GM12864 (cell line): ENCODE data around the gene GSG1L.

Experiments used
- DNase-seq: peaks from one replicate; pipeline ENCODE4 v3.0.0-alpha.2; 2011; ENCODE audit warnings: low read depth
- H3K4me3 ChIP-seq: 2 replicates; pipeline ENCODE4 v1.5.1; 2011; ENCODE audit warnings: mild to moderate bottlenecking, low read depth, low read length, control low read depth
- TF ChIP-seq, protein P1 (sequence below): IDR thresholded peaks from 2 replicates; pipeline ENCODE4 v1.5.1; 2011; ENCODE audit warnings: low read depth, mild to moderate bottlenecking, moderate library complexity, low read length, control low read depth, inconsistent platforms; ENCODE audit errors: missing control alignments

Gene GSG1L

DNA sequence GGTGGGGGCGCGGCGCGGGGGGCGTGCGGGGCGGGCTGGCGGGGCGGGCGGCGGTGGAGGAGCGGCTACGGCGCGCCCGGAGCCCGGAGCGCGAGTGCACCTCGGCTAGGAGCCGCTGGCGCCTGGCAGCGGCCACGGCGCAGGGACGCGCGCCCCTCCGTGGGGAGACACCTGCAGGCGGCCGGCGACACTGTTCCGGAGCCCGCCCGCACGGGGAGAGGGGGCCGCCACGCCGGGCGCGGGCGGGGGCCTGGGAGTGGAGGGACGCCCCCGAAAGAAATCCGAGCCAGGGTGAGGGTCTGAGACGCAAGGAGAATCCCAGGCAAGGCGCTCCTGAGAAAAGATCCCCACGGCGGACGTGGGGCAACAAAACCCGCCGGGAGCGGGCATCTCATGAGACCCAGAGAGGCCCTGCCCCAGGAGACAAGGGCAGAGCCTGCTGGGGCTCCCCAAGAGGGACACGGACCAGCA, at the start of gene GSG1L:
Gene GSG1L, minus strand, starts transcription at position 124 of the 471 bp plus-strand sequence. CDS start 290 bp downstream, outside the sequence.
- no peak for DNase-seq
- TF ChIP-seq, protein P1, sequence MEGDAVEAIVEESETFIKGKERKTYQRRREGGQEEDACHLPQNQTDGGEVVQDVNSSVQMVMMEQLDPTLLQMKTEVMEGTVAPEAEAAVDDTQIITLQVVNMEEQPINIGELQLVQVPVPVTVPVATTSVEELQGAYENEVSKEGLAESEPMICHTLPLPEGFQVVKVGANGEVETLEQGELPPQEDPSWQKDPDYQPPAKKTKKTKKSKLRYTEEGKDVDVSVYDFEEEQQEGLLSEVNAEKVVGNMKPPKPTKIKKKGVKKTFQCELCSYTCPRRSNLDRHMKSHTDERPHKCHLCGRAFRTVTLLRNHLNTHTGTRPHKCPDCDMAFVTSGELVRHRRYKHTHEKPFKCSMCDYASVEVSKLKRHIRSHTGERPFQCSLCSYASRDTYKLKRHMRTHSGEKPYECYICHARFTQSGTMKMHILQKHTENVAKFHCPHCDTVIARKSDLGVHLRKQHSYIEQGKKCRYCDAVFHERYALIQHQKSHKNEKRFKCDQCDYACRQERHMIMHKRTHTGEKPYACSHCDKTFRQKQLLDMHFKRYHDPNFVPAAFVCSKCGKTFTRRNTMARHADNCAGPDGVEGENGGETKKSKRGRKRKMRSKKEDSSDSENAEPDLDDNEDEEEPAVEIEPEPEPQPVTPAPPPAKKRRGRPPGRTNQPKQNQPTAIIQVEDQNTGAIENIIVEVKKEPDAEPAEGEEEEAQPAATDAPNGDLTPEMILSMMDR: peak; percentile 23
- H3K4me3 ChIP-seq: no peak within 1 kb of the TSS

DNA sequence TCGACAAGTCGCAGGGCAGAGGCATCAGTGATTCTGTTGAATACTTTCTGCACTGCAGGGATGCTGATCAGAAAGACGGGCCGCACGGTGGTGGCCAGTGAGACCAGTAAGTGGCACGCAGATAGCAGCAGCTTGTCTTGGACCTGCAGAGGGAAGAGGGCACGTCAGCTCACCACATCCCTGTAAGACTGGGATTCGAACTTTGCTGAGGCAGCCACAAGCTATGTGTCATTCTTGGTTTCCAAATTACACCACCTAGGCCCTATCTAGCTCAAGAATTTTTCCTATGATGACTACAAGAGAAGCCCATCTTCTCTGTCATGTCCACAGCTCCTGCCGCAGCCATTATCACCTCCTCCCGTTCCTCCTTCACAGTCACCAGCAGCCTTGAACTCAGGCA, 49.4 kb upstream of the GSG1L start:
- TF ChIP-seq, protein P1: no peak
- no peak overlapping the region for H3K4me3 ChIP-seq
- no peak for DNase-seq

DNA sequence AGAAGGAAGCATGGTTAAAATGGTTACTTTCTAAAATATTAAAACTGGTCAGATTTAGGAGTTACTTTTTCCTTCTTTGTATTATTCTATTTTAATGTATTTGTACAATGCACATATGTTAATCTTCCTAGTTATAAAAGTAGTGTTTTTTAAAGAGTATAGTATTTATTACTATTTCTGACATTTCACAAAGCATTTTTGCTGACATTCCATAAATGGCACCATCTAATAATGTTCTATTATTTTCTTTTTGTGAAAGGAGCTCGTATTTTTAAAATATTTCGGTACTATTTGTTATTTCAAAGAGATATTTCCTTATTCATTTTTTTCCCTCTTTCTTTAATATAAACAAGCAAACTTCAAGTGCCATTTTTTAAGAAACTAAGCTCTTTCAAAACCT, 47.5 kb upstream of the GSG1L start:
- TF ChIP-seq, protein P1: no peak
- DNase-seq: no peak
- H3K4me3 ChIP-seq: no peak overlapping the region

DNA sequence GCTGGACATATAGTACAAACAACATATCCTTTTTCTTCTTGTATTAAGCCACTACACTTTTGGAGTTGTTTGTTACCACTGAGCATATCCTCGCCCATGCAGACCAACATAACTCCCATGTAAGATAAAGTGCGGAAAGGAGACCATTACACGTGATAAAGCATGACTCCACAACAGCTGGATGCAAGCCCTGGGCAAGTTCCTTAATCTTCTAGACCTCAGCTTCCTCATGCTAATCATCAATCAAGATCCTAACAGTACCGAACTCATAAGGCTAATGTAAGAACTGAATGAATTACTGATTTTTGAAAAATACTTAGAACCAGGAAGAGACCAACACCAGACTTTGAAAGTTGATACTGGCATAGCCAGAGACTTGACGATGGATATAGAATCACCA, 47.0 kb upstream of the GSG1L start:
- no peak overlapping the region for H3K4me3 ChIP-seq
- TF ChIP-seq, protein P1: no peak
- no peak for DNase-seq

DNA sequence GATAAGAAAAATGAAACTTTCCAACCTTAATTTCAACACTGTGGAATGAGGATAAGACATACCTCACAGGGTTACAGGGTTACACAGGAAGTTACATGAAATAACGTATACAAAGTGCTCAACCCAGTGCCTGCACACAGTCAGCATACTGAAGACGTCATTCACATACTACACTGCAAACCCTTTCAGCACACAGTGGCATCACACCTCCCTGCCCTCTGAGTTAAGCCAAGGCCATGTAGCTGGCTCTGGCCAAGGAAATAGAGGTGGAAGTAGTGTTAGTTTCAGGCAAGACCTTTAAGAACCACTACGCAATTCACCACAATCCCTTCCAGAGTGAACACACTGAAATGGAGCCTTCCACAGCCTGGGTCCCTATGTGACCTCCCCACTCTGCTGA, 46.6 kb upstream of the GSG1L start:
- DNase-seq: no peak
- no peak overlapping the region for H3K4me3 ChIP-seq
- TF ChIP-seq, protein P1: no peak

DNA sequence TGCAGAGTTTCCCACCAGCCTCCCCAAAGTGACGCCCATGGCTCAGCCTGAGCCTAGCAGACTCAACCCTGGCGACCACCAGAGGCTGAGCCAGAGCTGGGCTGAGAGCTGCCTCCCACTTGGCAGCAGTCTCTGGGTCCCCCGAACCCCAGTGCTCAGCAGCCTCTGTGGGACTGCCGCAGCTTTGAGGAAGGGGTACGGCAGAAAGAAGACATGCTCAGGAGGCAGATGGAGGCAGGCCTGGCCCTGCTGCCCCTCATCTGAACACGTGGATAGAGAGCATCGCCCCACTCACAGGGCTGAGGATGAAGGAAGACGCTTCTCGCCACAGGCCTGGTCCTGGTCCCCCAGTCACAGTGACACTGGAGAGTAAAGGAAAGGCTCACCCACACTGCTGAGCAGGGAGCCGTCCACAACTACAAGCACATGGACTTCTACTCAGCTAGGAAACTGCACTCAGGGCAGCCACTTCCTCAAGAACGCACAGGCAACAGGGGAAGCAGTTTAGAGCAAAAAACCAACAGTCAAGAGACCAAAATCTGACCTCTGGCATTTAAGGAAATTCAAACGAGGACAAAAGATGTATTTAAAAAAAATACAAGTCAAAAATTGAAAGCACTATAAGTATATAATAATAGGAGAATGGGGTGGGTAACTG, 45.2 kb upstream of the GSG1L start:
- TF ChIP-seq, protein P1: no peak
- no peak for DNase-seq
- H3K4me3 ChIP-seq: no peak overlapping the region

DNA sequence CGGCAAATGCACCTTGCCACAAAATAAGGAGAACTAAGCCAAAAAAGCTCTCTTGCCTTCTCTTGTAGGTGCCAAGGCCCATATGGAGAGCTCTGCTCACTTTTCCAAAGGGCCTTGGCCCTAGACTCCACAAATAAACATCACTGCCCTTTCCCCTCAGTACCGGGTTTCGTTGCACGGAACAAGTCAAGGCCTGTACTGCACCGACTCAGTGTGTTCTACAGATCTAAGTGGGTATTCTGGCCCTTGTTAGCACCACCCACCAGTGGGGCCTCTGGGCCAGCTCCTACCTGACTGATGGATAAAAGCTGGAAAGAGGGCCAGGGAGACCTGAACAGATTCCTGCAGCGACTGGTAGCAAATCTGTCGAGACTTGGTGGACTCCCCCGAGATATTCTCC, 43.7 kb upstream of the GSG1L start:
- DNase-seq: no peak
- TF ChIP-seq, protein P1: no peak
- H3K4me3 ChIP-seq: no peak overlapping the region
